ENCODE measurements around the gene NFE2L1. TPM values are rescaled to one million over a fixed set of nuclear protein-coding genes. Genes with fewer than 3 reads are reported as not detected.

The NFE2L1 gene
- total and polyA plus RNA-seq, 9 of the 15 experiments (the other 6 are each of a cell fraction or from before 2014, with no cell fraction given) = 2.0 to 68.6 (median 39.7) TPM

DNA sequence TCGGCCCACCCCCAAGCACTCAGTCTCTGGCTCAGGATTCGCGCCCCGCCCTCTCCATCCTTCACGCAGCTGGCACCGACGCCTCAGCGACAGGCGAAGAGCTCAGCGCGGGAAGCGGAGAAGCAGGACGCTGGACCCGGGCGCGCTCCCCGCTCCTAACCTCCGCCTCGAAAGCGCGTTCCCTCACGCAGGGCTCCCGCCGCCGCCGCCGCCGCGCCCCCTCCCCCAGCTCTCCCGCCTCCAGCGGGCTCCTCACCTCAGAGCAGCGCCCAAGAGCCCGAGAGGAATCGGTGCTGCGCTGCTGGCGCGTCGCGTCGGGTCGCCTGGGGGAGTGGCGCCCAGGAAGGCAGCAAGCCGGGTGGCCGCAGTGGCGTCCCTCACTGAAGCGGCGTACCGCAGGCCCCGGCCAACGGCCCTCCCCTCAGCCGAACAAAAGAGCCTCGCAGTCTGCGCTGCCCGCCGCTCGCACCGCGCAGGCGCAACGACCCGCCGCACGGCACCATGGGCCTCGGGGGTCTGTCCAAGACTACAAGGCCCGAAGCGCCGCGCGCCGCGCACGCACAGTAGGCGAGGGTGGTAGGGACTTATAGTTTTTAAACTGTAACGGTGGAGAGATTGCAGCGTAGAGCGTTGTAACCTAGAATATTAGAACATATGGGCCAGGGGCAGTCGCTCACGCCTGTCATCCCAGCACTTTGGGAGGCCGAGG lies 53.0 kb downstream of the NFE2L1 start, which contains the start of gene CBX1 (continued):
- TF ChIP-seq, protein P1, sequence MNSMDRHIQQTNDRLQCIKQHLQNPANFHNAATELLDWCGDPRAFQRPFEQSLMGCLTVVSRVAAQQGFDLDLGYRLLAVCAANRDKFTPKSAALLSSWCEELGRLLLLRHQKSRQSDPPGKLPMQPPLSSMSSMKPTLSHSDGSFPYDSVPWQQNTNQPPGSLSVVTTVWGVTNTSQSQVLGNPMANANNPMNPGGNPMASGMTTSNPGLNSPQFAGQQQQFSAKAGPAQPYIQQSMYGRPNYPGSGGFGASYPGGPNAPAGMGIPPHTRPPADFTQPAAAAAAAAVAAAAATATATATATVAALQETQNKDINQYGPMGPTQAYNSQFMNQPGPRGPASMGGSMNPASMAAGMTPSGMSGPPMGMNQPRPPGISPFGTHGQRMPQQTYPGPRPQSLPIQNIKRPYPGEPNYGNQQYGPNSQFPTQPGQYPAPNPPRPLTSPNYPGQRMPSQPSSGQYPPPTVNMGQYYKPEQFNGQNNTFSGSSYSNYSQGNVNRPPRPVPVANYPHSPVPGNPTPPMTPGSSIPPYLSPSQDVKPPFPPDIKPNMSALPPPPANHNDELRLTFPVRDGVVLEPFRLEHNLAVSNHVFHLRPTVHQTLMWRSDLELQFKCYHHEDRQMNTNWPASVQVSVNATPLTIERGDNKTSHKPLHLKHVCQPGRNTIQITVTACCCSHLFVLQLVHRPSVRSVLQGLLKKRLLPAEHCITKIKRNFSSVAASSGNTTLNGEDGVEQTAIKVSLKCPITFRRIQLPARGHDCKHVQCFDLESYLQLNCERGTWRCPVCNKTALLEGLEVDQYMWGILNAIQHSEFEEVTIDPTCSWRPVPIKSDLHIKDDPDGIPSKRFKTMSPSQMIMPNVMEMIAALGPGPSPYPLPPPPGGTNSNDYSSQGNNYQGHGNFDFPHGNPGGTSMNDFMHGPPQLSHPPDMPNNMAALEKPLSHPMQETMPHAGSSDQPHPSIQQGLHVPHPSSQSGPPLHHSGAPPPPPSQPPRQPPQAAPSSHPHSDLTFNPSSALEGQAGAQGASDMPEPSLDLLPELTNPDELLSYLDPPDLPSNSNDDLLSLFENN (IDR thresholded peaks at IDR 0.05; ENCODE audit: low read depth in 2 of 2, low read length in 2 of 2) = no peak
- TF ChIP-seq, protein P2, sequence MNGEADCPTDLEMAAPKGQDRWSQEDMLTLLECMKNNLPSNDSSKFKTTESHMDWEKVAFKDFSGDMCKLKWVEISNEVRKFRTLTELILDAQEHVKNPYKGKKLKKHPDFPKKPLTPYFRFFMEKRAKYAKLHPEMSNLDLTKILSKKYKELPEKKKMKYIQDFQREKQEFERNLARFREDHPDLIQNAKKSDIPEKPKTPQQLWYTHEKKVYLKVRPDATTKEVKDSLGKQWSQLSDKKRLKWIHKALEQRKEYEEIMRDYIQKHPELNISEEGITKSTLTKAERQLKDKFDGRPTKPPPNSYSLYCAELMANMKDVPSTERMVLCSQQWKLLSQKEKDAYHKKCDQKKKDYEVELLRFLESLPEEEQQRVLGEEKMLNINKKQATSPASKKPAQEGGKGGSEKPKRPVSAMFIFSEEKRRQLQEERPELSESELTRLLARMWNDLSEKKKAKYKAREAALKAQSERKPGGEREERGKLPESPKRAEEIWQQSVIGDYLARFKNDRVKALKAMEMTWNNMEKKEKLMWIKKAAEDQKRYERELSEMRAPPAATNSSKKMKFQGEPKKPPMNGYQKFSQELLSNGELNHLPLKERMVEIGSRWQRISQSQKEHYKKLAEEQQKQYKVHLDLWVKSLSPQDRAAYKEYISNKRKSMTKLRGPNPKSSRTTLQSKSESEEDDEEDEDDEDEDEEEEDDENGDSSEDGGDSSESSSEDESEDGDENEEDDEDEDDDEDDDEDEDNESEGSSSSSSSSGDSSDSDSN (IDR thresholded peaks at IDR 0.05; ENCODE audit: borderline replicate concordance in 1 of 2, low read depth in 2 of 2, low read length in 2 of 2) = peak; percentile 17 to 51; a peak in 2 of 4 replicates
- TF ChIP-seq CHD1 (IDR thresholded peaks at IDR 0.05; ENCODE audit: low read length) (no peak), ZC3H11A (IDR thresholded peaks at IDR 0.05; ENCODE audit: low read depth, low read length) (no peak), GABPB2 (CRISPR knock-in tag; conservative IDR thresholded peaks at IDR 0.05) (no peak), ZNF444 (CRISPR knock-in tag; IDR thresholded peaks at IDR 0.05) (no peak), ZFP36 (IDR thresholded peaks at IDR 0.05; ENCODE audit: low read depth, low read length, partially characterized antibody) (peak; percentile 77), ARID1B (IDR thresholded peaks at IDR 0.05) (no peak), ARNT (IDR thresholded peaks at IDR 0.05) (no peak), SIN3B (IDR thresholded peaks at IDR 0.05; ENCODE audit: low read depth) (no peak), SAP30 (IDR thresholded peaks at IDR 0.05; ENCODE audit: borderline replicate concordance, insufficient read depth, low read depth, low read length, poor library complexity, severe bottlenecking) (peak; percentile 54)
- TF ChIP-seq, protein P3, sequence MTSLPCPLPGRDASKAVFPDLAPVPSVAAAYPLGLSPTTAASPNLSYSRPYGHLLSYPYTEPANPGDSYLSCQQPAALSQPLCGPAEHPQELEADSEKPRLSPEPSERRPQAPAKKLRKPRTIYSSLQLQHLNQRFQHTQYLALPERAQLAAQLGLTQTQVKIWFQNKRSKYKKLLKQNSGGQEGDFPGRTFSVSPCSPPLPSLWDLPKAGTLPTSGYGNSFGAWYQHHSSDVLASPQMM (CRISPR knock-in tag; IDR thresholded peaks at IDR 0.05) = no peak
- TF ChIP-seq, protein P4, sequence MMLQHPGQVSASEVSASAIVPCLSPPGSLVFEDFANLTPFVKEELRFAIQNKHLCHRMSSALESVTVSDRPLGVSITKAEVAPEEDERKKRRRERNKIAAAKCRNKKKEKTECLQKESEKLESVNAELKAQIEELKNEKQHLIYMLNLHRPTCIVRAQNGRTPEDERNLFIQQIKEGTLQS (IDR thresholded peaks at IDR 0.05) = no peak
- TF ChIP-seq, protein P4 (CRISPR knock-in tag; conservative IDR thresholded peaks at IDR 0.05) = 0 out of 2 replicates have a peak, but pooled peaks have one; percentile 40
- TF ChIP-seq, protein P5, sequence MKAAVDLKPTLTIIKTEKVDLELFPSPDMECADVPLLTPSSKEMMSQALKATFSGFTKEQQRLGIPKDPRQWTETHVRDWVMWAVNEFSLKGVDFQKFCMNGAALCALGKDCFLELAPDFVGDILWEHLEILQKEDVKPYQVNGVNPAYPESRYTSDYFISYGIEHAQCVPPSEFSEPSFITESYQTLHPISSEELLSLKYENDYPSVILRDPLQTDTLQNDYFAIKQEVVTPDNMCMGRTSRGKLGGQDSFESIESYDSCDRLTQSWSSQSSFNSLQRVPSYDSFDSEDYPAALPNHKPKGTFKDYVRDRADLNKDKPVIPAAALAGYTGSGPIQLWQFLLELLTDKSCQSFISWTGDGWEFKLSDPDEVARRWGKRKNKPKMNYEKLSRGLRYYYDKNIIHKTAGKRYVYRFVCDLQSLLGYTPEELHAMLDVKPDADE (conservative IDR thresholded peaks at IDR 0.05; ENCODE audit: control insufficient read depth, low read depth, low read length) = no peak; the same call in 1 of the 2 replicates
